Activated B cell treated with CpG ODN at 0.5 μM for 24 hours (primary cell): ENCODE results near the gene RAB23. TPM values are rescaled to one million over a fixed set of nuclear protein-coding genes. Genes with fewer than 3 reads are reported as not detected.

Experiments
- ATAC-seq: fragments of 200-7000 bp; cut with Tn5 transposase; one replicate; pipeline ENCODE4 v1.10.0; 2021; ENCODE audit warnings: low read depth, mild to moderate bottlenecking, moderate library complexity
- CTCF ChIA-PET: fragments of 350-600 bp; sonication (Branson Sonifier 250); formaldehyde crosslinking; loops from one replicate; lab custom pipeline; 2021; ENCODE audit warnings: antibody characterized with exemption; lab: Charles Lee
- POLR2A ChIA-PET: fragments of 350-600 bp; sonication (Branson Sonifier 250); formaldehyde crosslinking; loops from one replicate; lab custom pipeline; 2021; ENCODE audit warnings: antibody characterized with exemption; lab: Charles Lee
- DNase-seq: peaks from one replicate; pipeline ENCODE4 v3.0.0; 2022
- H3K27ac Mint-ChIP-seq: one replicate; pipeline ENCODE4 v1.8.0; 2020; ENCODE audit warnings: mixed read lengths
- H3K27me3 Mint-ChIP-seq: one replicate; pipeline ENCODE4 v1.8.0; 2021; ENCODE audit warnings: mixed read lengths
- H3K36me3 Mint-ChIP-seq: one replicate; pipeline ENCODE4 v1.8.0; 2021; ENCODE audit warnings: low read depth, mixed read lengths
- H3K4me1 Mint-ChIP-seq: one replicate; pipeline ENCODE4 v1.8.0; 2021; ENCODE audit warnings: mixed read lengths
- H3K4me3 Mint-ChIP-seq: one replicate; pipeline ENCODE4 v1.8.0; 2020; ENCODE audit warnings: mild to moderate bottlenecking, mixed read lengths
- H3K9me3 Mint-ChIP-seq: one replicate; pipeline ENCODE4 v1.8.0; 2020; ENCODE audit warnings: mixed read lengths
- CTCF ChIP-seq: fragments of 200-600 bp; IDR thresholded peaks from one replicate; pipeline ENCODE4 v1.8.0; 2022; ENCODE audit warnings: antibody characterized with exemption, mild to moderate bottlenecking
- intact Hi-C: fragments of 100-400 bp; cut with micrococcal nuclease; formaldehyde crosslinking; loops from one replicate; pipeline ENCODE4 v1.15.1; 2024
- total RNA-seq: library from RNA; stranded (reverse); gene quantifications from 2 replicates; pipeline ENCODE4 v1.2.3, GENCODE V29; 2022

Gene RAB23
- total RNA-seq, 1 donor from 2014 or later, result 0.49 TPM

GRCh38 chr6:57173056-57173885 is 48.8 kb downstream of the RAB23 start:
- Mint-ChIP-seq H3K27me3 (no peaks in the 10 kb centered on the region), H3K4me1 (peaks cover 26% of the 10 kb centered on the region), H3K36me3 (peaks cover 5% of the 10 kb centered on the region), H3K9me3 (no peaks in the 10 kb centered on the region), H3K4me3 (peak overlapping the region; percentile 92), H3K27ac (peak overlapping the region; percentile 83)
- ATAC-seq, result no peak
- no peak for TF ChIP-seq CTCF
- DNase-seq, result no peak
- ChIA-PET CTCF (no interaction called here), POLR2A (interaction anchor here (0.7 to 2.6 kb wide), 4 partner anchors 30 to 84 kb away, joined by 3 to 12 read pairs (median 7); partner anchors contain the start of genes RAB23 and ZNF451)
- intact Hi-C loops, result loop anchor here (2.0 to 5.0 kb wide), 3 partner anchors 66 to 788 kb away; no protein-coding TSS in a partner anchor

- CTCF ChIA-PET, result no interaction called here
- intact Hi-C loops, result loop anchor here (1.0 to 5.0 kb wide), 7 partner anchors 50 to 788 kb away; partner anchors contain the start of genes KIAA1586, PRIM2 and RAB23
- peak; percentile 86 for DNase-seq
- POLR2A ChIA-PET, result interaction anchor here (0.7 to 2.6 kb wide), 6 partner anchors 29 to 145 kb away, joined by 3 to 12 read pairs (median 4); partner anchors contain the start of genes PRIM2, RAB23 and ZNF451
- Mint-ChIP-seq H3K36me3 (peaks cover 8% of the 10 kb centered on the region), H3K4me3 (peak within 1 kb of the TSS; percentile 92), H3K9me3 (no peaks in the 10 kb centered on the region), H3K27me3 (no peaks in the 10 kb centered on the region), H3K4me1 (peaks cover 26% of the 10 kb centered on the region), H3K27ac (peak within 1 kb of the TSS; percentile 92)
- no peak for TF ChIP-seq CTCF
- ATAC-seq, result peak; percentile 87
Observed at GRCh38 chr6:57172136-57173055, 49.7 kb downstream of the RAB23 start, which contains the start of gene BAG2. TSS of gene BAG2 (plus strand) at chr6:57172326. CDS start at chr6:57172698, 372 bp downstream.

GRCh38 chr6:57165080-57165479 is 57.0 kb downstream of the RAB23 start:
- H3K27me3 Mint-ChIP-seq, result no peaks in the 10 kb centered on the region
- no peak for TF ChIP-seq CTCF
- POLR2A ChIA-PET, result no interaction called here
- peaks cover 7% of the 10 kb centered on the region for H3K9me3 Mint-ChIP-seq
- ATAC-seq (no peak), DNase-seq (no peak)
- H3K4me1 Mint-ChIP-seq, result no peaks in the 10 kb centered on the region
- H3K36me3 Mint-ChIP-seq, result peaks cover 47% of the 10 kb centered on the region
- intact Hi-C loops, result no loop called here
- H3K4me3 Mint-ChIP-seq, result no peak overlapping the region
- CTCF ChIA-PET, result no interaction called here
- H3K27ac Mint-ChIP-seq, result no peak overlapping the region

- ChIA-PET POLR2A (interaction anchor here (0.6 kb wide), 1 partner anchor 29 kb away, joined by 5 read pairs; no protein-coding TSS in a partner anchor), CTCF (no interaction called here)
- intact Hi-C loops, result no loop called here
- ATAC-seq (no peak), DNase-seq (no peak)
- Mint-ChIP-seq H3K27me3 (no peaks in the 10 kb centered on the region), H3K4me1 (no peaks in the 10 kb centered on the region), H3K4me3 (no peak overlapping the region), H3K9me3 (peaks cover 7% of the 10 kb centered on the region), H3K27ac (no peak overlapping the region), H3K36me3 (peaks cover 47% of the 10 kb centered on the region)
- no peak for TF ChIP-seq CTCF
Observed at GRCh38 chr6:57163956-57164355, 58.2 kb downstream of the RAB23 start.
